MM.1S (cell line): ENCODE measurements around the gene SLC26A6.

Experiments used
- DNase-seq: peaks from one replicate; pipeline ENCODE4 v3.0.0-alpha.2; 2015
- H2AFZ ChIP-seq: fragments of 300-600 bp; sonication (generic); 2 replicates; pipeline ENCODE4 v1.6.0; 2016; ENCODE audit warnings: antibody characterized with exemption, low read length
- H3F3A ChIP-seq: fragments of 300-600 bp; sonication (generic); 2 replicates; pipeline ENCODE4 v1.6.1; 2016; ENCODE audit warnings: mild to moderate bottlenecking, antibody characterized with exemption, low read length, moderate library complexity, mixed read lengths; ENCODE audit not compliant: insufficient read depth
- H3K27ac ChIP-seq: fragments of 300-600 bp; sonication (generic); 2 replicates; pipeline ENCODE4 v1.5.1; 2016; ENCODE audit warnings: mild to moderate bottlenecking, low read length
- H3K27me3 ChIP-seq: fragments of 300-600 bp; sonication (generic); replicated peaks from 2 replicates; pipeline ENCODE4 v1.6.0; 2016; ENCODE audit warnings: low read length; ENCODE audit not compliant: insufficient read depth
- H3K36me3 ChIP-seq: fragments of 300-600 bp; sonication (generic); replicated peaks from 2 replicates; pipeline ENCODE4 v1.6.1; 2016; ENCODE audit warnings: mild to moderate bottlenecking, low read length, mixed read lengths; ENCODE audit not compliant: insufficient read depth
- H3K4me1 ChIP-seq: fragments of 300-600 bp; sonication (generic); 2 replicates; pipeline ENCODE4 v1.6.1; 2016; ENCODE audit warnings: low read length, mixed read lengths
- H3K4me2 ChIP-seq: fragments of 300-600 bp; sonication (generic); 2 replicates; pipeline ENCODE4 v1.6.0; 2016; ENCODE audit warnings: low read depth, low read length
- H3K4me3 ChIP-seq: fragments of 300-600 bp; sonication (generic); 2 replicates; pipeline ENCODE4 v1.5.1; 2016; ENCODE audit warnings: low read length, mixed read lengths
- H3K79me2 ChIP-seq: fragments of 300-600 bp; sonication (generic); 2 replicates; pipeline ENCODE4 v1.6.1; 2016; ENCODE audit warnings: mixed run types, low read length, mixed read lengths
- H3K9ac ChIP-seq: fragments of 300-600 bp; sonication (generic); 2 replicates; pipeline ENCODE4 v1.6.1; 2016; ENCODE audit warnings: low read length, mixed read lengths
- H3K9me2 ChIP-seq: fragments of 300-600 bp; sonication (generic); replicated peaks from 2 replicates; pipeline ENCODE4 v1.6.1; 2016; ENCODE audit warnings: mild to moderate bottlenecking, low read length, mixed read lengths; ENCODE audit not compliant: insufficient read depth
- H3K9me3 ChIP-seq: fragments of 300-600 bp; sonication (generic); replicated peaks from 2 replicates; pipeline ENCODE4 v1.6.1; 2016; ENCODE audit warnings: mild to moderate bottlenecking, low read length, mixed read lengths; ENCODE audit not compliant: insufficient read depth
- H4K20me1 ChIP-seq: fragments of 300-600 bp; sonication (generic); 2 replicates; pipeline ENCODE4 v1.6.1; 2016; ENCODE audit warnings: mild to moderate bottlenecking, low read length, moderate library complexity, mixed read lengths; ENCODE audit not compliant: insufficient read depth
- EZH2 ChIP-seq: fragments of 300-600 bp; sonication (generic); optimal IDR thresholded peaks from 2 replicates; pipeline ENCODE3; 2017; ENCODE audit warnings: low read depth, mild to moderate bottlenecking, antibody characterized with exemption, low read length, mixed read lengths
- EZH2phosphoT487 ChIP-seq: fragments of 300-600 bp; sonication (generic); IDR thresholded peaks from 2 replicates; pipeline ENCODE4 v1.6.1; 2018; ENCODE audit warnings: antibody characterized with exemption, low read length
- TF ChIP-seq, protein P1 (sequence below): fragments of 300-600 bp; sonication (generic); IDR thresholded peaks from 2 replicates; pipeline ENCODE4 v1.5.1; 2016; ENCODE audit warnings: antibody characterized with exemption, low read length, mixed read lengths

Gene SLC26A6

DNA sequence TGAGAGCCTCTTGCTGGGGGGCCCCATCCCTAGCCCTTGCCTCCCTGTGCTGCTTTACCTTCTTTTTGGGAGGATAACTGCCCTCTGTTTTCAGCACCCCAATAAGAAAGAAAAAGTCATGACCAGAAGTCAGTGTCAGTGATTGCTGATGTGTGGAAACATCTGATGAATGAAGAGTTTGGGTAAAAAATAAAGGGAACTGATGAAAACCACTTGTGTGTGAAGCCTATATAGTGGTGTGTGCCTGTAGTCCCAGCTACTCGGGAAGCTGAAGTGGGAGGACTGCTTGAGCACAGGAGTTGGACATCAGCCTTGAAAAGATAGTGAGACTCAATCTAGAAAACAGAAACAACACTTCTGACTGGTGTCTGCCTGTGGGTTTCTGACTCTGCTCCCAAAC lies 37.3 kb upstream of the SLC26A6 start:
- H3K4me3 ChIP-seq, result no peak overlapping the region
- H4K20me1 ChIP-seq, result no peaks in the 10 kb centered on the region
- no peaks in the 10 kb centered on the region for H3K36me3 ChIP-seq

DNA sequence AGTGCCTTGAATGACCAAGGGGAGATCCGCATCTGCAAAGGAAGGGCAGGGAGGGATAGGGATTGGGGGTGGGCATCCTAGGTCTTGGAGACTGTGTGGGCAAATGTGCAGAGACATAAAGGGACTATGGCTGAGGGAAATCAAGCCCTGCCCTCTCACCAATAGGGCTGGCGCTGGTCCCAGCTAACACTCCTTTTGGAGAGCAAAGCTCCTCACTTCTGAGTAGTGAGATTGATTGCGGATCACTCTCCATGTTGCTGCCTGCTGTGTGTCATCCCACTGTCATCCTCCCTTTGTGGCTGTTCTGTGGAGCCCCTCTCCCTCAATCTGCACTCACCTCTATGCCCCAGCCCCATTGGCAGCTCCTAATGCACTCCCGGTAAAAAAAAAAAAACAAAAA lies 29.7 kb upstream of the SLC26A6 start:
- Histone ChIP-seq H2AFZ (no peak overlapping the region), H3K9me3 (no peaks in the 10 kb centered on the region), H3K9ac (no peak overlapping the region), H4K20me1 (no peaks in the 10 kb centered on the region), H3K4me1 (no peaks in the 10 kb centered on the region), H3K27ac (no peak overlapping the region), H3K36me3 (no peaks in the 10 kb centered on the region), H3K4me2 (no peak overlapping the region), H3K27me3 (0 out of 2 replicates have a peak, but pooled peaks cover 4% of the 10 kb centered on the region), H3K4me3 (no peak overlapping the region), H3K79me2 (no peaks in the 10 kb centered on the region), H3F3A (no peaks in the 10 kb centered on the region), H3K9me2 (no peaks in the 10 kb centered on the region)
- no peak for TF ChIP-seq EZH2
- TF ChIP-seq EZH2phosphoT487, result no peak
- TF ChIP-seq, protein P1, sequence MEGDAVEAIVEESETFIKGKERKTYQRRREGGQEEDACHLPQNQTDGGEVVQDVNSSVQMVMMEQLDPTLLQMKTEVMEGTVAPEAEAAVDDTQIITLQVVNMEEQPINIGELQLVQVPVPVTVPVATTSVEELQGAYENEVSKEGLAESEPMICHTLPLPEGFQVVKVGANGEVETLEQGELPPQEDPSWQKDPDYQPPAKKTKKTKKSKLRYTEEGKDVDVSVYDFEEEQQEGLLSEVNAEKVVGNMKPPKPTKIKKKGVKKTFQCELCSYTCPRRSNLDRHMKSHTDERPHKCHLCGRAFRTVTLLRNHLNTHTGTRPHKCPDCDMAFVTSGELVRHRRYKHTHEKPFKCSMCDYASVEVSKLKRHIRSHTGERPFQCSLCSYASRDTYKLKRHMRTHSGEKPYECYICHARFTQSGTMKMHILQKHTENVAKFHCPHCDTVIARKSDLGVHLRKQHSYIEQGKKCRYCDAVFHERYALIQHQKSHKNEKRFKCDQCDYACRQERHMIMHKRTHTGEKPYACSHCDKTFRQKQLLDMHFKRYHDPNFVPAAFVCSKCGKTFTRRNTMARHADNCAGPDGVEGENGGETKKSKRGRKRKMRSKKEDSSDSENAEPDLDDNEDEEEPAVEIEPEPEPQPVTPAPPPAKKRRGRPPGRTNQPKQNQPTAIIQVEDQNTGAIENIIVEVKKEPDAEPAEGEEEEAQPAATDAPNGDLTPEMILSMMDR, result no peak
- no peak for DNase-seq

More for the DNA sequence above, 37.3 kb upstream of the SLC26A6 start:
- H3K9ac ChIP-seq, result no peak overlapping the region
- no peak overlapping the region for H3K4me2 ChIP-seq
- H3F3A ChIP-seq, result no peaks in the 10 kb centered on the region
- H3K79me2 ChIP-seq, result no peaks in the 10 kb centered on the region
- no peak overlapping the region for H2AFZ ChIP-seq
- TF ChIP-seq EZH2phosphoT487 (no peak), EZH2 (no peak)
- TF ChIP-seq, protein P1, result no peak
- H3K9me3 ChIP-seq, result no peaks in the 10 kb centered on the region
- H3K27ac ChIP-seq, result no peak overlapping the region
- H3K9me2 ChIP-seq, result no peaks in the 10 kb centered on the region
- no peak for DNase-seq
- H3K4me1 ChIP-seq, result no peaks in the 10 kb centered on the region
- no peaks in the 10 kb centered on the region for H3K27me3 ChIP-seq

DNA sequence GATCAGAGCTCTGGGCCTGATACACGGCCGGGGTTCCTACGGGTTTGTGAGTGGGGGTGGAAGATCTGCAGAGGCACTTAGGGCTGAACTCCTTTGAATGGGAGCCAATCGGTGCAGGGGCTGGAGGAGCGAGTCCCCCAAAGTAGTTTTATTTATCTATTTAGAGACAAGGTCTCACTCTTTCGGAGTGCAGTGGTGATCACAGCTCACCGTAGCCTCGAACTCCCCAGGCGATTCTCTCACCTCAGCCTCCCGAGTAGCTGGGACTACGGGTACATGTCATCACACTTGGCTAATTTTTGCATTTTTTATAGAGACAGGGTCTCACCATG lies 29.0 kb upstream of the SLC26A6 start:
- H3K9ac ChIP-seq, result no peak overlapping the region
- H2AFZ ChIP-seq, result no peak overlapping the region
- no peak overlapping the region for H3K27ac ChIP-seq

More for the DNA sequence above, 29.0 kb upstream of the SLC26A6 start:
- H3F3A ChIP-seq, result no peaks in the 10 kb centered on the region
- no peaks in the 10 kb centered on the region for H3K9me2 ChIP-seq
- no peaks in the 10 kb centered on the region for H3K36me3 ChIP-seq
- no peaks in the 10 kb centered on the region for H4K20me1 ChIP-seq
- no peaks in the 10 kb centered on the region for H3K9me3 ChIP-seq
- no peaks in the 10 kb centered on the region for H3K79me2 ChIP-seq
- peak overlapping the region; percentile 94; the same call in 1 of the 2 replicates for H3K4me2 ChIP-seq
- DNase-seq, result no peak
- H3K4me3 ChIP-seq, result 0 out of 2 replicates have a peak overlapping the region, but pooled peaks have one; percentile 78
- TF ChIP-seq EZH2 (no peak), EZH2phosphoT487 (no peak)
- TF ChIP-seq, protein P1, result no peak
- H3K4me1 ChIP-seq, result no peaks in the 10 kb centered on the region
- 0 out of 2 replicates have a peak, but pooled peaks cover 6% of the 10 kb centered on the region for H3K27me3 ChIP-seq
